GM12873 (cell line): ENCODE measurements around the gene CACNA2D4.

ENCODE experiments used
- TF ChIP-seq, protein P1 (sequence below): IDR thresholded peaks from 2 replicates; pipeline ENCODE4 v1.5.1; 2012; ENCODE audit warnings: low read depth, mild to moderate bottlenecking, moderate library complexity, low read length, control low read depth; ENCODE audit not compliant: insufficient read depth; ENCODE audit errors: missing control alignments

Gene CACNA2D4

DNA sequence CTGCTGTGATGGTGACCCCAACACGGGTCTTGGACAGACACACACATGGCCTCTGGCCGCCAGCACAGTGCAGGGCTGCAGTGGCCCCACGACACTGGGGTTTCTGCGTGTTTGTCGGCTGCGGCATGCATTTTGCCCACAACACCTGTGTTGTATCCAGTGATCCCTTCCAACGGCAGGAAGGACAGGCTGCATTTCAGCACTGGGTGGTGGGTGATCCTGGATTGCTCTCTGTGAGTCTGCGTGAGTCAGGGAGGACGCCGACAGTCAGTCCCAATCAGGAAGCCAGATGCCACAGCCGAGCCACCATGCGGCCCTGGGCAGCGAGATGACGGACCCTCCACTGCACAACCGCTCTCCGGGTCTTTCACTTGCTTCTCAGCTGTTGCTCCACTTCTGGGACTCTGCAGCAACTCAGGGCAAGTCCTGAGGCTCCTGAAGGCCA is 77.4 kb downstream of the CACNA2D4 start:
- TF ChIP-seq, protein P1, sequence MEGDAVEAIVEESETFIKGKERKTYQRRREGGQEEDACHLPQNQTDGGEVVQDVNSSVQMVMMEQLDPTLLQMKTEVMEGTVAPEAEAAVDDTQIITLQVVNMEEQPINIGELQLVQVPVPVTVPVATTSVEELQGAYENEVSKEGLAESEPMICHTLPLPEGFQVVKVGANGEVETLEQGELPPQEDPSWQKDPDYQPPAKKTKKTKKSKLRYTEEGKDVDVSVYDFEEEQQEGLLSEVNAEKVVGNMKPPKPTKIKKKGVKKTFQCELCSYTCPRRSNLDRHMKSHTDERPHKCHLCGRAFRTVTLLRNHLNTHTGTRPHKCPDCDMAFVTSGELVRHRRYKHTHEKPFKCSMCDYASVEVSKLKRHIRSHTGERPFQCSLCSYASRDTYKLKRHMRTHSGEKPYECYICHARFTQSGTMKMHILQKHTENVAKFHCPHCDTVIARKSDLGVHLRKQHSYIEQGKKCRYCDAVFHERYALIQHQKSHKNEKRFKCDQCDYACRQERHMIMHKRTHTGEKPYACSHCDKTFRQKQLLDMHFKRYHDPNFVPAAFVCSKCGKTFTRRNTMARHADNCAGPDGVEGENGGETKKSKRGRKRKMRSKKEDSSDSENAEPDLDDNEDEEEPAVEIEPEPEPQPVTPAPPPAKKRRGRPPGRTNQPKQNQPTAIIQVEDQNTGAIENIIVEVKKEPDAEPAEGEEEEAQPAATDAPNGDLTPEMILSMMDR, result no peak

DNA sequence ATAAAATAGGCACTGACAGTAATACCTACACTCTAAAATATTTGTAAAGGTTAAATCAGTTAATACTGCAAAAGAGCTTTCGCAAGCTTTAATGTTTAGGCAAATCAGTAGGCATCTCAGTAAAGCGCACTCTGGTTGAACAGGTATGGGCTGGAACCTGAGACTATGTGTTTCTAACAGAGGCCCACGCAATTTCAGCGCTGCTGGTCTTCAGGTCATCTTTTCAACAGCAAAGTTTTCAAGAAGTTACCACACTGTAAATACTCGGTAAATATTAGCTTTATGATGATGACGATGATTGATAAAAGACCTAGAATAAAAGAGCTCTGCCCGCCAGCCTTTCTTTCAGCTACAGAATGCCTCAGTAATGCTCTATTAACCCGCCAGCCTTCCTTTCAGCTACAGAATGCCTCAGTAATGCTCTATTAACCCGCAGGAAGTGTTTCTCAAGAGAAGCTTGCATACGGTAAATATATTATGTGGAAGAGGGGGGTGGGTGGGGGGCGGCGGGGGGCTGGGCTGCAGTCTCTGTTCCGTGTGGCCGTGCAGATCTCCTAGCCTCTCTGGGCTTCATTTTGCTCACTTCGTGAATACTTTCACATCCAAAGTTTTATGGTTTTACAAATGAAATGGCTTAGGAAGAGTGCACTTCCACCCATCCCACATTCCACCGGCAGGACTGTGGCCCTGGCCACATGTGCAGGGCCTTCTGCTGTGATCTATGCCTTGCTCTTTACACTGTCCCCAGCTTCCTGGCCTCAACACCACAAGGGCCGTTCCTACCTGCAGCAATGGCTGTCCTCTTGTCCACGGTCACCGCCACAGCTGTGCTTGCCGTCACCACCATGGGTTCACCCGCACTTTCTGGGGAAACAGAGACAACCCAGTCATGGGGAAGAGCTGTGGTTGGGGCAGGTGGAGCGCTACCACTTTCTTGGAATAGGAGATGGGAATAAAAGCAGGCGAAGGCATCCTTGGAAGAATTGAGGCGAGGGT is 78.2 kb downstream of the CACNA2D4 start:
- TF ChIP-seq, protein P1, result no peak

DNA sequence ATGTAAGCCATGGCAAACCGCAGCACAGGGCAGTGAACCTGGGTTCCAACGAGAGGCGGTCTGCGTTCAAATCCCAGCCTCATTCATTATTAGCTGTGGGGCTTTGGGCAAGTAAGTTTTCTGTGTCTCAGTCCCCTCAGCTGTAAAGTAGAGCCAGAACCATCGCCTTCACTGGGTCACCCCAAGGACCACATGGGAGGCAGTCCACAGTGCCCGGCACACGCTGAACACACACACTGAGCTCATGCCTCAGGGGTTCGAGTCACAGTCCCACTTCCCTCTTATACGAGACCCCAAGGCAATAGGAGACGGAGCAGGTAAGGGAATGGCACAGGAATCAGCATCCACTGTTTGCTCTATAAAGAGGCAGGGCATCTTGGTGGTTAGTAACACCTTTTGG is 79.0 kb downstream of the CACNA2D4 start:
- TF ChIP-seq, protein P1, result no peak

DNA sequence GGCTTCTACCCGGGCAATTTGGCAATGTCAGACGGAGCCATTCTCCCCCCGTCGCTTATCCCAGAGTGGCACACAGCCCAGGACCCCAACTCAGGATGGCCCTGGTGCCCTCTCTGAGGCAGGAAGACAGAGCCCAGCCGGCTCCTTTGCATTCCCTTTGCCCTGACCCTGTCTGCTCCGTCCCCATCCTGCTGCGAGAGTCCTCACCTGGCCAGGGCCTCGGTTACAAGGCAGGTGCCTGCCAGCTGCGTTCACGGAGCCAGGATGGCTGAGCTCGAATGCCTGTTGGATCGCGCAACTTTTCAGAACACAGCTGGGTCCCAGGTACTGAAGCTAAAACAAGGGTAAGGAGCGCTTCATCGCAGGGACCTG is 79.5 kb downstream of the CACNA2D4 start:
- TF ChIP-seq, protein P1, result no peak

DNA sequence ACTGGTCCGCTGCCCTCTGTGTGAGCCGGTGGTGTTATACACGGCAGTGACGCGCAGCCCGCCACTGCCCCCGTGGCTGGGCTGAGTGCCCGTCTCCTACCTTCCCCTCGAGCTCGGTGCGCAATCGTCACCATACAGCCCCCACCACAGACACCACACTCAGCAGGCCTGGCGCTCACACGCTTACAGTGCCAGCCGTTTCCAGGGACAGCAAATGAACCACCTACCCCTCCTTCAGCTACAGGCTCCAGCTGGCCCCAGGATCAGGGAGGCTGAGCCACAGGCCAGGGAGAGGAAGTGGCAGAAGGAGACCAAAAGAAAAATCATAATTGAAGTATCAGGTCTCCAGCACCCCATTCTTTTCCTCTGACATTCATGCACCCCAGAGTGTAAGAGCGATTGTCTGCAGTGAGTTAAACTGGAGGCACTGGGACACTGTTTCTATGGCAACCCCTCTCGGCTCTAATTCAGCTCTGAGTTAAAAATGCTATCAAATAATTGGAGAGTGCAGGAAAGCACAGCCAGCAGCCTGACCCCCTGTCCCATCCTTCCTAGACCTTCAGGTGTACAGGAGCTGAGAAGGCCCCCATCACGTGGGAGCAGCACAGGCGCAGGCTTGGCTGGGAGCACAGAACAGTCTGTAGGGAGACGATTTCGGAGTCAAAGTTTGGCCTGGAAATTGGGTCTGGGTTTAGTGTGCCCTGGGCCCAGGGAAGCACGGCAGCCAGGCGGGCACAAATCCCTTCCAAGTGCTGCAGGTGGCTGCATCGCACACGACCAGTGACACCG is 80.1 kb downstream of the CACNA2D4 start:
- TF ChIP-seq, protein P1, result no peak

DNA sequence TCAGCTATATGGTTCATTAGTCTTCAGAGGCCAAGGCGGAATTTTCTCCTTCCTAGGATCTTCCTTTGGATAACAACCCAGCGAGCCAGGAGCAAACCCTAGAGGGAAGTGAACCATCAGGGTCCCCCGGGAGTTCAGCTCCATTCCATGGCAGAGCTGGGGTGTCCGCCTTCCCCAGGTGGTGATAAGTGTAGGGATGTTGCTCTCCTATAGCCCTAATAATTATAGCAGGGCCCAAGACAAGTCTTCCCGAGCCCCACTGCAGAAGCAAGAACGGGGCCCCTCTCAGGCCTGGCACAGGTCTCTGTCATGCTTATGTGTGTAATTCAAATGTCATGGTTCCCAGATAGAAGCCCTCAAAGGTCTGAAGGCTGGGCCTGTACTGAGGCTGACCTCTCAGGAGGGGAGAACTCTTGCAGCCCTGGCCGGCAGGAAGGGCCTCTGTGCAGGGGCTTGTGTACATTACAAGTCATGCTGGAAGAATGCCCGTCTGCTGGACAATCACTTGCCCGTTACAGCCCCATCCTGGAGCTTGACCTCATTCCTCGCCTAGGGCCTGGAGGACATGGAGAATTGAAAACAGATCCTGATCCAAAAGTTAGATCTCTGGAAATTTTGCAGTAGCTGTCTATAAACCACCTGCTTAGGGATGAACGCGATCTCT is 80.8 kb downstream of the CACNA2D4 start:
- TF ChIP-seq, protein P1, result no peak
